GM19438 (cell line): ENCODE results near the gene CRX.
"Not testable (repeated sequence)": the region's sequence is repeated elsewhere in the genome, so short reads cannot be mapped to it uniquely, and the experiment has no call there.

Source experiments
- ATAC-seq: cut with Tn5 transposase; IDR thresholded peaks from one replicate; pipeline ENCODE4 v1.9.1; 2021; ENCODE audit warnings: low read depth; ENCODE audit not compliant: unreplicated experiment

The CRX gene

GRCh38 chr19:47803148-47803547 lies 18.6 kb upstream of the CRX start:
- ATAC-seq: not testable (repeated sequence)

DNA sequence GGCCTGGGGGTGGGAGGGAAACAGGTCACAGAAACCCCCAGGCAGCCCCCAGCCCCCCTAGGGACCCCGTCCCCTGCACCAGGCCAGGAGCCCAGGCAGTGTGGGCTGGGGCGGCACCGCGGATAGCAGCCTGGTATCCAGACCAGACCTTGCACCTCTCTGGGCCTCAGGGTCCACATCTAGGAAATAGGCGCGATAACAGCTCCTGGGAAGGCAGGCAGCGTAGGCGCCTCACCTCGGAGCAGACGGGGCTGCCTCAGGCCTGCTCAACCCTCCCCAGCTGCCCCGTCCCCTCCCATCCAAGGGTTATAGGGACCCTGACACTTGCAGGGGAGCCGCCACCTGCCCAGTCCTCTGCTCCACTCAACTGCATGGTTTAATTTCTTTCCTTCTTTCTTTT lies 18.1 kb upstream of the CRX start:
- not testable (repeated sequence) for ATAC-seq

DNA sequence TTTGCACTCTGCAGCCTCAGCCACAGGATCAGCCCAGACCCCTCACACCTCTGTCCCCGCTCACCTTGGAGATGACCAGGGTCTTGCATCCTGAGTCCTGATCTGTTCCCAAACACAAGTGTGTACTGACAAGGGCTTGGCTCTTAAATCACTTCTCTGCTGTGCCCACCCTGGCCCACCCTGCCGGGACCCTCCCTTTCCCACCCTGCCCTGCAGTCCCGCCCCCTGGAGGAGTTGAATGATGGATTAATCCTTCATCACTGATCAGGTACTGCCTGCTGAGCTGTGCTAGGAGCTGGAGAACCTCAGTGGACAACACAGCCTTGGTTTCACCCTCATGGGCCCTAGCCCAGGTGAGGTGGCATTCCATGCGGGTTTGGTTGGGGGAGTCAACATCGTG lies 17.3 kb upstream of the CRX start, which contains the start of gene TPRX1:
TPRX1 (minus strand) TSS at position 101 of the 400 bp plus-strand sequence; CDS start at position 89, 12 bp downstream.
- ATAC-seq: not testable (repeated sequence)

DNA sequence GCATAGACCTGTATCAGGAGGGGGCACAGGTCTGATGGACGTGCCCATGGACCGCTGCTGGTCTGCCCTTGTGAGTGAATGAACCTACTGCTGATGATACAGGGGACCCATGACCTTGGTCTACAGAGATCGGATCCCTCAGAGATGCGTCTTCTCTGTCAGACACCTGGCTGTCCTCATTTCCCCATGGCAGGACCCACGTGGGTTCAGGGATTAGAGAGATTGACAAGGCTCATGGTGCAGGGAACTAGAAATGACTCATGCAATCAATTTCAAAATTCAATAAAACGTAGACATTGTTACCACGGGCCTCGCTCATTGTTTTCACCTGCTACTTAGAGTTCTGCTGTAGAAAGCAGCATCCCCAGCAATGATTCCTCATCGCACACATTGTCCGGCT lies 16.4 kb upstream of the CRX start:
- ATAC-seq: no peak

DNA sequence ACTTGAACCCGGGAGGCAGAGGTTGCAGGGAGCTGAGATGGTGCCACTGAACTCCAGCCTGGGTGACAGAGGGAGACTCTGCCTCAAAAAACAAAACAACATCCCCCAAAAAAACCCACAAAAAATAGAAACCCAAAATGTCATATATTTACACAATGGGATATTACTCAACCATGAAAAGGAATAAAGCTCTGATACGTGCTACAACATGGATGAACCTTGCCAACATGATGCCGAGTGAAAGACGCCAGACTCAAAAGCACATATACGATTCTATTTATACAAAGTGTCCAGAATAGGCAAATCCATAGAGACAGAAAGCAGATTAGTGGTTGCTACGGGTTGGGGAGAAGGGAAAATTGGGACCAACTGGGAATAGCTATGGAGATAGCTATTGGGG lies 15.3 kb upstream of the CRX start:
- ATAC-seq: no peak

DNA sequence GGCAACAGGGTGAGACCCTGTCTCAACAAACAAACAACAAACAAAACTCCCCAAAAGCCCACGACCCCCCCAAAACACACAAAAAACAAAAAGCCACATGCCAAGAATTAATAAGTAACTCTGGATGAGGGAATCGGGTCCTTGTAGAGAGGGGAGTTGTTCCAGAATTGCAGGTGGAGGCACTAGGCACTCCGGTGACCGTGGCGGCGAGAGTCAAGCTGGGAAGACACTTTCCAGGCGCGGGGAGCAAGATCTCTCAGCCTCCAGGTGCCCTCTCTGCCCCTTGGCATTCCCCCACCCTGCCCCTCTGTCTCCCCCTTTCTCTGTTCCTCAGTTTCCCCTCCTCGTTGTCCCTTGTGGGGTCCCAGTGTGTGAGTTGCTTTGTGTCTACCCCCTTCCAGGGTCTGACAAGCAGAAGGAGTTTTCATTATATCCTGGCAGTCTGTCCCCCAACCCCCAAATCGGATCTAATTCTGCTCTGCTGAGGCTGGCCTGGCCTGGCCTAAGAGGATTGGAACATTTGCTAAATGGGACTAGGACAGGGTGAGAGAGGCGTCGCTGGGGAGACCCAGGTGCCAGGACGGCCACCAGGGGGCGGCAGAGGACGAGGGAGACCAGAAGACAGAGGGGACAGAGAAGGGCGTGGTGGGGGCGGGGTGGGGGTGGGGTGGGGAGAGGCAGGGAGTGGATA lies 8.3 kb upstream of the CRX start:
- no peak for ATAC-seq

DNA sequence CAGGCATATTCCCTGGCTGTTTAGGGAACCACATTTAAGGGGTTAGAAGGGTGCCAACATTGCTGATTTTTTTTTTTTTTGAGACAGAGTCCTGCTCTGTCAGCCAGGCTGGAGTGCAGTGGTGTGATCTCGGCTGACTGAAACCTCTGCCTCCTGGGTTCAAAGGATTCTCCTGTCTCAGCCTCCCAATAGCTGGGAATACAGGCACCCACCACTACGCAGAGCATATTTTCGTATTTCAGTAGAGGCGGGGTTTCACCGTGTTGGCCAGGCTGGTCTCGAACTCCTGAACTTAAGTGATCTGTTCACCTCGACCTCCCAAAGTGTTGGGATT lies 7.8 kb upstream of the CRX start:
- ATAC-seq: no peak

- not testable (repeated sequence) for ATAC-seq
Observed at GRCh38 chr19:47816270-47816669, 5.5 kb upstream of the CRX start.

DNA sequence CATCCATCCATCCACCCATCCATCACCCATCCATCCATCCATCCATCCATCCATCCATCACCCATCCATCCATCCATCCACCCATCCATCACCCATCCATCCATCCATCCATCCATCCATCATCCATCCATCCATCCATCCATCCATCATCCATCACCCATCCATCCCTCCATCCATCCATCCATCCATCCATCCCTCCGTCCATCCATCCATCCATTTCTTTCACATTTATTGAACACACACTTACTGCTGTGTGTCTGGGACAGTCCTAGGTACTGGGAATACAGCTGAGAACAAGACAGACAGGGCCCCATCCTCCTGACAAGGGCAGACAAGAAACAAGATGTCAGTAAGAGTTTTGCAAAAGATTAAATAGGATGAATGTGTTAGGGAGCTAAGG lies 3.5 kb upstream of the CRX start:
- ATAC-seq: not testable (repeated sequence)

GRCh38 chr19:47819858-47820257 lies 1.9 kb upstream of the CRX start:
- no peak for ATAC-seq

DNA sequence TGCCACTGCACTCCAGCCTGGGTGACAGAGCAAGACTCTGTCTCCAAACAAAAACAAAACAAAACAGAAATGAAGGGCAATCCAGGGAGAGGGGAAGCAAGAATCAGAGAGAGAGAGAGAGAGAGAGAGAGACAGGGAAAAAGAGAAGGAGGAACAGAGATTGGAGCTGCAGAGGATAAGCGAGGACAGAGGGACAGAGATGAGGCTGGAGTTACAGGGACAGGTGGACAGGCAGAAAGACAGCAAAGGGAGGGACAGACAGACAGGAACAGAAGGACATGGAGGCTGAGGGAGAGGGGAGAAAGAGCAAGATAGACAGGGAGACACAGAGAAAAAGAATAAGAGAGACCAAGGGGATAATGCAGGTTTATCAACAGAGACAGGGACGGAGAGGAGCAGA lies 1.3 kb upstream of the CRX start:
- no peak for ATAC-seq

GRCh38 chr19:47824396-47824795 lies 2.7 kb downstream of the CRX start:
- ATAC-seq: no peak

DNA sequence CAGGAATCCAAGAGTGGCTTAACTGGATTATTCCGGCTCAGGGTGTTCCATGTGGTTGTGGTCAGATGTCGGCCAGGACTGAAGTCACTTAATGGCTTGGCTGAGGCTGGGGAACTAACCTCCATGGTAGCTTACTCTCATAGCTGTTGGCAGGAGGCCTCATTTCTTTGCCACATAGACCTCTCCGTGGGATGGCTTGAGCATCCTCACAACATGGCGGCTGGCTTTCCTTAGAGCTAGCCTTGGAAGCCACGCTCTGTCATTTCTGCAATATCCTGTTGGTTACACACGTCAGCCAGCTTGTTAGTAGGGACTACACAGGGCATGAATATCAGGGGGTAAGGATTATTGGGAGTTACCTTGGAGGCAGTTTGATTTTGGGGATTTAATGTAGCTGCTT lies 5.1 kb downstream of the CRX start:
- no peak for ATAC-seq

DNA sequence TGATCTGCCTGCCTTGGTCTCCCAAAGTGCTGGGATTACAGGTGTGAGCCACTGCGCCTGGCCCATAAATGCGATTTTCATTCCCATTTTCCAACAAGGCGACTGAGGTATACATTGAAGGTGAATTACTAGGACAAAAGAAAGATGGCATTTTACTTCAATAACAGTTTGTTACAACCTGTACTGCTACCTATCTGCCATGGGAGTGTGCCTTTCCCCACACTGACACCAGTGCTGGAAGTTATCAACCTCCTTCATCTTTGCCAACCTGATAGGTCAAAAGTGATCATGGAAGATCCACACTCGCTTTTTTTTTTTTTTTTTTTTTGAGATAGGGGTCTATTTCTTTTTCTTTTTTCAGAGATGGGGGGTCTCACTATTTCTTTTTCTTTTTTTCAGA lies 11.0 kb downstream of the CRX start:
- no peak for ATAC-seq

DNA sequence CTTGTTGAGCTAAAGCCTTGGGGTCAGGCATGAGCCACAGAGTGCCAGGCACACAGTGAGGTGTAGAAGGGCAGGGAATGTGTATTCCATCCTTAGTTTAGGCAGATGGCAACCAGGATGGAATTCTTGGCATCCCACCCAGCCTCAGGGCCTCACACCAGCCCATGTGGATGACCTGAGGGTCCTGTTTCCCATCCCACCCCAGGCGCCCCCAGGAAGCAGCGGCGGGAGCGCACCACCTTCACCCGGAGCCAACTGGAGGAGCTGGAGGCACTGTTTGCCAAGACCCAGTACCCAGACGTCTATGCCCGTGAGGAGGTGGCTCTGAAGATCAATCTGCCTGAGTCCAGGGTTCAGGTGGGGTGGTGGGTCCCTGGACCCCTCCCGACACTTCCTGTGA lies 14.3 kb downstream of the CRX start:
- ATAC-seq: no peak

GRCh38 chr19:47839411-47839810 lies 17.7 kb downstream of the CRX start:
- no peak for ATAC-seq

- no peak for ATAC-seq
Observed at GRCh38 chr19:47839913-47840312, 18.2 kb downstream of the CRX start.

DNA sequence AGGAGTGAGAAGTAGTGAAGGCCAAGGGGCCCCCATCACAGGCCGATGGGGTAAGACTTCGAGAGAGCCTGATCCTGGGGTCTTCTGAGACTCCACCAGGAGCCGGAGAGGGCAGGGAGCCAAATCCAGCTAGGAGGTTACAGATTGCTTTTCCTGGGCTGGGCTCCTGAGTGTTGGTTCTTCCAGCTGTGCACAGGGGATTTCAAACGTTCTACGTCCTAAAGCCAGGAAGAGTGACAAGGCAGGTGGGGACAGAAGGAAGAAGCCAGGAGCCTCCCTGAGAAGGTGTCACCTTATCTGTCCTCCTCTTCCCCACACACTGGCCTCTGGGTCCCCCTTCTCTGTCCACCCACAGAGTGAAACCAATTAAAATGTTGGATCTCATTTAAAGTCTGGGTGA lies 21.2 kb downstream of the CRX start:
- ATAC-seq: no peak

DNA sequence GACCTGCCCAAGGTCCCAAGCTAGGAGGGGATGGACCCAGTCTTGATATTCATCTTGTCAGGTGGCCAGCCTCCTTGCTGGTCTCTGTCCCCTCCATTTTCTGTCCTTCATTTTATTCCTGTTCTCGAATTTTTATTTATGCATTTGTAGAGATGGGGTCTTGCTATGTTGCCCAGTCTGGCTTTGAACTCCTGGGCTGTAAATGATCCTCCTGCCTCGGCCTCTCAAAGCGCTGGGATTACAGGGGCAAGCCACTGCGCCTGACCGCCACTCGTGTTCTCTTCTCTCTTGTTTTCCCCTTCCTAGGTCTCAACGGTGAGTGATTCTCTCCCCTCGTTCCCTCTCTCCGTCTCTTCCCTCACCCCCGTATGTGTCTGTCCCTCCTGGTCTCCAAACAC lies 26.7 kb downstream of the CRX start:
- ATAC-seq: no peak

GRCh38 chr19:47848823-47849473 lies 27.2 kb downstream of the CRX start:
- ATAC-seq: no peak

DNA sequence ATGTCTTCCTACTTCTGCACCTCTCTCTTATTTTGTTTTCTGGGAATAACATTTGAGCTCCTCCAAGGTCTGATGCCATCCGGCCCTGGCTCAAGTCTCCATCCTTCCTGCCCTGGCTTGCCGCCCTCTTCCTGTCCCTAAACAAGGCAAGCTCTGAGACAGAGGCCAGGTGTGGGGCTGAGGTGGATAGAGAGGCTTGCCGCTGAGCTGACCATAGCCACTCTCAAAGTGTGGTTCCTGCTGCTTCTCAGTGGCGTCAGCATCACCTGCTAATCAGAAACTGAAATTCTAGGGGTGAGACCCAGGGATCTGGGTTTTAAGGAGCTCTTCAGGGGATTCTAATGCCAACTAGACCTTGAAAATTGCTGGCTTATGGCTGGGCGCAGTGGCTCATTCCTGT lies 31.3 kb downstream of the CRX start:
- ATAC-seq: no peak

- no peak for ATAC-seq
Observed at GRCh38 chr19:47854459-47854858, 32.7 kb downstream of the CRX start.
